ENCODE results near the gene DIP2B.

Gene DIP2B

DNA sequence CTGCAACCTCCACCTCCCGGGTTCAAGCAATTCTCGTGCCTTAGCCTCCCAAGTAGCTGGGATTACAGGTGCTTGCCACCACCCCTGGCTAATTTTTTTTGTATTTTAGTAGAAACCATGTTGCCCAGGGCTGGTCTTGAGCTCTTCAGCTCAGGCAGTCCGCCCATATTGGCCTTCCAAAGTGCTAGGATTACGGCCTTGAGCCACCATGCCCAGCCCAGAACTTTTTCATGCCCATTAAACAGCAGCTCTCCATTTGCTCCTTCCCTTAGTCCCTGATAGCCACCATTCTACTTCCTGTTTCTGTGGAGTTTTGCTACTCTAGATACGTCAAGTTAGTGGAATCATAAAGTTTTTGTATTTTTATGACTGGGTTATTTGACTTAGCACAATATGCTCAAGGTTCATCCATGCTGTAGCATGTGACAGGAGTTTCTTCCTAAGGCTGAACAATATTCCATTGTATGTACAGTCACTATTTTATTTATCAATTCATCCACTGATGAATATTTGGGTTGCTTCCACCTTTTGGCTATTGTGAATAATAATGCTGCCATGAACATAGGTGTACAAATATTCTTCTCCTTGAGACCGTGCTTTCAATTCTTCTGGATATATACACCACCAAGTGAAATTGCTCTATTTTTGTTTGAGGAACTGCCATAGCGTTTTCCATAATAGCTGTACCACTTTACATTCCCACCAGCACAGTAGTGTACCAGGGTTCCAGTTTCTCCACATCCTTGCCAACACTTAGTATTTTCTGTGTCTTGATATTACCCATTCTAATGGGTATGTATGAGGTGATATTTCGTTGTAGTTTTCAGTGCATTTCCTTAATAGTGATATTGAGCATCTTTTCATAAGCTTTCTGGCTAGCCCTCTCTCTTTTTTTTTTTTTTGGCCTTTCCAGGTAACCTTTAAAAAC is 274.1 kb downstream of the DIP2B start:
- DNase-seq: no peak

DNA sequence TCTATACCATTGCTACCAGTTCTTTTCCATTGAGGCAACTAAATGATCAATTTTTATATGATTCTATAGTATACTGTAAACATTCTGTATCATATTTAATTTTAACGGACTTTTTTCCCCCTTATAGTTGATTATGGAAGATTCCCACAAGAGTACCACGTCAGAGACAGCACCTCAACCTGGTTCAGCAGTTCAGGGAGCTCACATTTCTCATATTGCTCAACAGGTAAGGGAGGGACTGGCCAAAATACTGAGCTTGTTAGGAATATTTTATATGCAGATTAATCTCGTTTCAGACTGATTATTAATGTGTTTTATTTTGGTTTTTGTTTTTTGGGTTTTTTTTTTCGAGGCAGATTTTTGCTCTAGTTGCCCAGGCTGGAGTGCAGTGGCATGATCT is 275.2 kb downstream of the DIP2B start:
- no peak for DNase-seq

DNA sequence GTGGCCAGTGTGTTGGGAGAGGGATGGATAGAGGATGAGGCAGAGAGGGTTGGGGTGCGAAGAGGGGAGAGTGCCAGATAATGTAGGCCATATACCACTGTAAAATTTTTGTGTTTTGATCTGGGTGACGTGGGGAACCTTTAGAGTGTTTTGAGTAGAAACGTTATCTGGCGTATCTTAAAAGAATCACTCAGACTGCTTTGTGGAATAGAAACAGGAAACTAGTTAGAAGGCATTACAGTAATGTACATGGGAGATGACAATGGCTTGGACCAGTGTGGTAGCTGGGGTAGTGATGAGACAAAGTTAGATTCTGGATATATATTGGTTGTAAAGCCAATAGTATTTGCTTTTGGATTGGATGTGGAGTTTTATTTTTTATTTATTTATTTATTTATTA is 279.7 kb downstream of the DIP2B start:
- no peak for DNase-seq

DNA sequence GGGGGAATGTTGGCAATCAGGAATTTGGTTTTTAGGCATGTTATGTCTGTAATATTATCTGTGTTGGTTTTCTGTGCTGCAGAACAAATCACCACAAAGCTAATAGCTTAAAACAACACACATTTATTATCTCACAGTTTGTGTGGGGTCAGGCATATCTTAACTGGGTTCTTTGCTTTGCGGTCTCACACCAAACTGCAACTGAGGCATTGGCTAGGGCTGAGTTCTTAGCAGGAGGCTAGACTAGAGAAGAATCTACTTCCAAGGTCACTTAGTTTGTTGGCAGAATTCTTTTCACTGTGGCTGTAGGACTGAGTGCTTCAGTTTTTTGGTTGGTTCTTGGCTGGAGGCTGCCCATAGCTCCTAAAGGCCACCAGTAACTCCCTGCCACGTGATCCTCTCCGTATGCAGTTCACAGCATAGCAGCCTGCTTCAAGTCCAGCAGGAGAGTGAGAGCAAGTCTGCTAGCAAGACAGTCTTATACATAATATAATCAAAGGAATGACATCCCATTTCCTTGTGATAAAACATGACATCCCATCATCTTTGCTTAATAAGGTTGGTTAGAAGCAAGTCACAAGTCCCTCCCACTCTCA is 280.7 kb downstream of the DIP2B start:
- peak; percentile 48 for DNase-seq

DNA sequence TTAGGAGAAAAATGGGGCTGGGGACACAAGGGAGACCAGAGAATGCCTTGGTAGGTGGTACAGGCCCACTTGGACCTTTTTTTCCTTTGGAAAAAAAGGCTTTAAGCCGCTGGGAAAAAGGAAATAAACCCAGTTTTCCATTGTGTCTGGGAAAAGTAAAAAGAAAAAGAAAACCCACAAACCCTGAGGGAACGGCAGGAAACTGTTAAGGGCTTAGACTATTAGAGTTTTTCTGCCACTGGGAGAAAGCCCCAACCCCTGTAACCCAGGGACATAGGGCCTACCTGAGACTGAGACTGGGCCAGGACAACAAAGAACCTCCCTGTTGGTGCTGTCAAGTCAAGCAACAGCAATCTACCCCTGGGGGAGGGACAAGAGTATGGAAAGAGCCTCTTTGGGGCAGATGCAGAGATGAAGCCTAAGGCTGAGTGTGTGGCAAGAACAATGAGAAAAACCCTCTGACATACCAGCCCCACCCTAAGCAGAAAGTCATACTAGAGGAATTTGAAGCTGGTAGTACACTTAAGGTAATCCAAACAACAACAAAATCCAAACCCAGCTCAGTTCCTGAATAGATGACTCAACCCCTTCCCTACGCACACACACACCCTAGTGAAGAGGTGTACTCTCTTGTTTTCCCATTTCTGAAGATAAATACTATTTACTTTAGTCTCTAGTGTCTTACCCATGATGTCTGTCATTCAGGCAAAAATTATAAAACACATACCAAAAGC is 281.9 kb downstream of the DIP2B start:
- DNase-seq: peak; percentile 92

DNA sequence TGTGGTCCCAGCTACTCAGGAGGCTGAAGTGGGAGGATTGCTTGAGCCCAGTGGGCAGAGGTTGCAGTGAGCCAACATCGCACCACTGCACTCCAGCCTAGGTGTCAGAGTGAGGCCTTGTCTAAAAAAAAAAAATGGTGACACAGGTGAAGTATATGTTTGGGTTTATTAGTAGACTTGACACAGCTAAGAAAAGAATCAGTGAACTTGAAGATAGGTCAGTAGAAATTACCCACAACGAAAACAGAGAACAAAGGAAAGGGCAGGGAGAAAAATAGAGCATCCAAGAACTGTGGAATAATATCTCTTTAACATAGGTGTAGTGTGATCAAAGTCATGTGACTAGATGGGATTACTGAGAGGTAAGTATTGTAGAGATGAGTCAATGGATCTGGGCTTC is 282.8 kb downstream of the DIP2B start:
- DNase-seq: no peak

DNA sequence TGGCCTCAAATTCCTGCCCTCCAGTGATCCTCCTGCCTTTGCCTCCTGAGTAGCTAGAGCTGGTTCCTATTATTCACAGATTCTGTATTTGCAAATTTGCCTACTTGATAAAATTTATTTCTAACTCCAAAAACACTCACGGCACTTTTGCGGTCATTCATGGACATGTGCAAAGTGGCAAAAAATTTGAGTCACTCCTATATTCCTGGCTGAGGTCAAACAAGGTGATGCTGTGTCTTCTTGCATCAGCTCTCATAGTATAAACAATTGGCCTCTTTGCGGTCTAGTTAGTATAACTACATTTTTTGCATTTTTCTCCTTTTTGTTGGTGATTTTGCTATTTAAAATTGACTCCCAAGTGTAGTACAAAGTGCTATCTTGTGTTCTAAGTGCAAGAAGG is 283.8 kb downstream of the DIP2B start:
- peak; percentile 42 for DNase-seq

DNA sequence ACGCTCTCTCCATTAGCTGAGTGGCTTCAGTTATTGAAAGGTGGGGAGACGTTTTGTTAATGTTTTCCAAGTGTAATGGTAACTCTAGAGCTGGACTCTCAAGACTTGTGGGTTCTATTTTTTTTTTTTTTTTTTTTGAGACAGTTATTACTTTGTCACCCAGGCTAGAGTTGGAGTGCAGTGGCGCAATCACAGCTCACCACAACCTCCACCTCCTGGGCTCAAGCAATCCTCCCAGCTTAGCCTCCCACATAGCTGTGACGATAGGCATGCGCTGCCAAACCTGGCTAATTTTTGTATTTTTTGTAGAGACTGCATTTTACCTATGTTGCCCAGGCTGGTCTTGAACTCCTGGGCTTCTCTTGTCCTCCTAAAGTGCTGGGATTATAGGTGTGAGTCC is 285.3 kb downstream of the DIP2B start:
- no peak for DNase-seq
